ENCODE data around the gene EZH2.

- TF ChIP-seq CTCF (IDR thresholded peaks at IDR 0.05) (no peak), POLR2A (IDR thresholded peaks at IDR 0.05) (no peak), EP300 (IDR thresholded peaks at IDR 0.05) (no peak)
Measured at GRCh38 chr7:148862481-148862880, 21.6 kb downstream of the EZH2 start.

Measured in ovary (tissue), 3 donors.